Gastrocnemius medialis (tissue), 4 donors: Measurements from ENCODE around the gene ATG4B.

ENCODE experiments used
- POLR2A ChIP-seq, 2 donors: fragments of 450-650 bp; IDR thresholded peaks; one replicate each; pipeline ENCODE4 v1.6.1; 2017; ENCODE audit warnings: antibody characterized with exemption in 2 of 2, mild to moderate bottlenecking in 2 of 2, moderate library complexity in 2 of 2
- TF ChIP-seq, protein P1 (sequence below), 5 experiments: fragments of 450-650 bp in 3 of 5; fragments of 200-600 bp in 2 of 5; sonication (generic) in 2 of 5; IDR thresholded peaks in 4 of 5; conservative IDR thresholded peaks in 1 of 5; 1 replicate in 4 of 5; 2 replicates in 1 of 5; pipeline ENCODE4 v1.5.1; 2016 to 2019; ENCODE audit warnings: antibody characterized with exemption in 5 of 5, mild to moderate bottlenecking in 3 of 5, moderate library complexity in 3 of 5

DNA sequence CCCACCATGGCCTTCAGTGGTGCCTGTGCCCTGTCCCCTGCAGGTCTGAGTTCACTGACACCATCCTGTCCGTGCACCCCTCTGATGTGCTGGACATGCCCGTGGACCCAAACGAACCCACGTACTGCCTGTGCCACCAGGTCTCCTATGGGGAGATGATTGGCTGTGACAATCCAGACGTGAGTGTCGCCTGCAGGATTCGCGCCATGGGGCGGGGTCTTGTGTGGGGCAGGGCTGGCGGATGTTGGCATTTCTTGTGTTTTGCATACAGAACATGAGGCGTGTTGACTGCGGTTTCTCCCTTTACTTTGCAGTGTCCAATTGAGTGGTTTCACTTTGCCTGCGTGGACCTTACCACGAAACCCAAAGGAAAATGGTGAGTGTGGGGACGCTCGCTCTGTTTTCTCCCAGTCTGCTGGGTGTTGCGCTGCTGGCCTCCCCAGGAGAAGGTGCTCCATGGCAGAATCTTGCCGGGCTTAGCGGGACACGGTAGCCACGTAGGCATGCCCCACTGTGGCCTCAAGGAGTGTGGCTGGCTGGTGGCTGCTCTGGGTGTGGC lies 85.5 kb downstream of the ATG4B start:
- TF ChIP-seq, protein P1, sequence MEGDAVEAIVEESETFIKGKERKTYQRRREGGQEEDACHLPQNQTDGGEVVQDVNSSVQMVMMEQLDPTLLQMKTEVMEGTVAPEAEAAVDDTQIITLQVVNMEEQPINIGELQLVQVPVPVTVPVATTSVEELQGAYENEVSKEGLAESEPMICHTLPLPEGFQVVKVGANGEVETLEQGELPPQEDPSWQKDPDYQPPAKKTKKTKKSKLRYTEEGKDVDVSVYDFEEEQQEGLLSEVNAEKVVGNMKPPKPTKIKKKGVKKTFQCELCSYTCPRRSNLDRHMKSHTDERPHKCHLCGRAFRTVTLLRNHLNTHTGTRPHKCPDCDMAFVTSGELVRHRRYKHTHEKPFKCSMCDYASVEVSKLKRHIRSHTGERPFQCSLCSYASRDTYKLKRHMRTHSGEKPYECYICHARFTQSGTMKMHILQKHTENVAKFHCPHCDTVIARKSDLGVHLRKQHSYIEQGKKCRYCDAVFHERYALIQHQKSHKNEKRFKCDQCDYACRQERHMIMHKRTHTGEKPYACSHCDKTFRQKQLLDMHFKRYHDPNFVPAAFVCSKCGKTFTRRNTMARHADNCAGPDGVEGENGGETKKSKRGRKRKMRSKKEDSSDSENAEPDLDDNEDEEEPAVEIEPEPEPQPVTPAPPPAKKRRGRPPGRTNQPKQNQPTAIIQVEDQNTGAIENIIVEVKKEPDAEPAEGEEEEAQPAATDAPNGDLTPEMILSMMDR (IDR thresholded peaks at IDR 0.05 in 4 of 5, conservative IDR thresholded peaks at IDR 0.05 in 1 of 5), result no peak
- no peak for TF ChIP-seq POLR2A (IDR thresholded peaks at IDR 0.05)
